Activated CD4-positive, alpha-beta T cell treated with anti-CD3 and anti-CD28 coated beads for 1 hour (primary cell): ENCODE results near the gene GRK1.

ENCODE experiments used
- DNase-seq: peaks from one replicate; pipeline ENCODE4 v3.0.0-alpha.2; 2020

GRK1 gene

GRCh38 chr13:113763254-113763653, 96.2 kb downstream of the GRK1 start:
- DNase-seq = no peak

- no peak for DNase-seq
These were observed 97.2 kb downstream of the GRK1 start for GRCh38 chr13:113763961-113764792.

DNA sequence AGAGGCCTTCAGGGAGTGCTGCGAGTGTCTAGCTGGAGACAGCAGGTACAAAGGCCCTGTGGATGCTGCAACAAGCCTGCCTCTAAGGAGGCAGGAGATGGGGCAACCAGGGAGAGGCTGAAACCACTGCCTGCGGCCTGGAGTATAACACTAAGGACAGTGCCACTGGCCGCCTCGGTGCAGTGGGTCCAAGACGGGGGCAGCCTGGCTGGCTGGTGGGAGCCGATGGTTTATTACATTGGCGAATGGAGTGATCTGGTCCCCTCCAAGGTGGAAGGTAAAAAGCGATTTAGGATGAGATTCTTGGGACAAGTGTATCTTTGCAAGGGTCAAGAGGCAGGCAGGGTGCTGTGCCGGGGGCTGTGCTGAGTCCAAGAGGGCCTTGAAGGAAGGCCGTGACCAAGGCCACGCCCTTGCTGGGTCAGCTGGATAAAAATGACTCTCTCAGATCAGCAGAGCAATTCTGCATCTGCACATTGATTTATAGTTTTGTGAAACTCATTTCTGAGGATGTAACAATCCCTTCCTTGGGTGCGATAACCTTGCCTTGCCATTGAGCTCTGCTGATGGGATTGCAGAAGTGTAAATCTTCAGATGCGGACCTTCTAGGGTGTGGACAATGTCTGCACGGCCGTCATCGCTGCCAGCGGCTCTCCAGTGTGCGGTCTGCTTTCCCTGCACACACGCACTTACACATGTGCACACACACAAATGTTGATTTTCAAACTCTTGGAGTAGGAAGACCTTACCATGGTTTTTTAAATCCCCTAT, 98.0 kb downstream of the GRK1 start:
- DNase-seq = no peak

DNA sequence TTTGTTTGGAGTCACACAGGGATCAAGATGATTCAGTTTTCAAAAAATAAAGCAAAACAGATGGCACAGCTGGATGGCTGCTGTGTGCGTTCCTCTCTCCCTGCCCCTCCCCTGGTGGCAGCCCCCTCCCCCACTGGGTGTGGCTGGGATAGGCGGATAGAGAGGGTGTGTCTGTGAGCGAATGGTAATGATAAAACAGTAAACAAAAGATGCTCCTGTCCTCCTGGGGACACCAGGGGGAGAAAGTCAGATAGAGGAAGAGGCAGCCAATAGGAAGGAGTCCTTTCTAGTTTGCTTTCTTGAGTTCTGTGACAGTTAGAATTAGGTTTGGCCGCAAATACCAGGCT, 98.5 kb downstream of the GRK1 start:
- no peak for DNase-seq

- DNase-seq = no peak
These were observed 99.2 kb downstream of the GRK1 start for GRCh38 chr13:113766035-113766800.

DNA sequence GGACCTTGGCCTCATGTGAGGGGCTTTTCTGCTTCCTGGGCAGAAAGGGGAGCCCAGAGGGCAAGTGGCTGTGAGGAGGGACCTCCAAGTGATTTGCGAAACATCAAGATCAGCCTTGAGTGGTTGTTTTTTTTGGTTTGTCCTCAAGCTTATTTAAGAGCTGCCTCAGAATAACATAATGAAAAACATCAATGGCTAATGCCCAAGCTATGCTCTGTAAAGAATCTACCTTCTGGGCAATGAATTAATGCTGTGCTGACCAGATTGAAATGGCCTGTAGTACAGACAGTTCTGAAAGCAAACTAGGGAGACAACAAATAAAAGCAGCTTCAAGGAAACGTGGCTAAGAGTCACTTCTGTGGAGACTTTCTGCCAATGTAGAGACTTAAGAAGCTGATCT, 100.3 kb downstream of the GRK1 start:
- no peak for DNase-seq

GRCh38 chr13:113768018-113768905, 101.2 kb downstream of the GRK1 start:
- no peak for DNase-seq

DNA sequence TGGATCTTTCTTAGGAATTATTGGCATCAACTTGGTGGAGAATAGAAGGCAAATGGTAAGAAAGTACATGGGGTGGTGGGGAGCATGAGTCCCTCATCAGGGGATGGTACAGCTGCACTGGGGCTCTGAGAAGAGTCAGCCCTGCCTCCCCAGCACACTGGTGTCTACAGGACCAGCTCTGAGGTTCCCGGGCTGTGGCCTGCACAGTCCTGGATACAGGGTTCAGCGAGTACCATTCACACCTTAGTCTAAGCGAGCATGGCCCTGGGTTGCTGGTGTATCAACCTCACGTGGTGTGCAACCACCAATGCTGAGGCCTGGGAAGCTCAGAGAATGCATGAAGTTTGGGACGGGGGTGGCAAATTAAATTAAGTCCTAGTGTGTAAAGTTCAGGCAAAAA, 102.1 kb downstream of the GRK1 start:
- DNase-seq = no peak

- DNase-seq = no peak
These were observed 102.9 kb downstream of the GRK1 start for GRCh38 chr13:113769881-113770280.

DNA sequence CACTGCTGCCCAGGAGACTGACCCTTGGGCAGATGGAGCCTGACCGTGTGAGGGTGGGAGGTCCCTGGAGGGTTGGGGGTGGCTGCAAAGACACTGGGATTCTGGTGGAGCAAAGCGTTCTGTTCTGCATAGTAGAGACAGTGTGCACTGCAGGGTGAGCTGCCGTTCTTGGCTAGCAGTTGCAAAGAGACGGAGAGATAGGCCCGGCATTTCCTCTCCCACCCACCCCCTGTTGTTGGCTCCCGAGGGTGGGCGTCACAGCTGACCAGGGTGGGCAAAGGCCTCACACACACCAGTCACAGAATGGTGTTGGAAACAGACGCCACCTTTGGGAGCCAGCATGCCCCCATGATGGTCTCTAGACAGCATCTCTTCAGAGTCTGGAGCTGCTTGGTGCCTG, 103.4 kb downstream of the GRK1 start:
- no peak for DNase-seq

GRCh38 chr13:113770937-113771336, 103.9 kb downstream of the GRK1 start:
- DNase-seq = no peak

DNA sequence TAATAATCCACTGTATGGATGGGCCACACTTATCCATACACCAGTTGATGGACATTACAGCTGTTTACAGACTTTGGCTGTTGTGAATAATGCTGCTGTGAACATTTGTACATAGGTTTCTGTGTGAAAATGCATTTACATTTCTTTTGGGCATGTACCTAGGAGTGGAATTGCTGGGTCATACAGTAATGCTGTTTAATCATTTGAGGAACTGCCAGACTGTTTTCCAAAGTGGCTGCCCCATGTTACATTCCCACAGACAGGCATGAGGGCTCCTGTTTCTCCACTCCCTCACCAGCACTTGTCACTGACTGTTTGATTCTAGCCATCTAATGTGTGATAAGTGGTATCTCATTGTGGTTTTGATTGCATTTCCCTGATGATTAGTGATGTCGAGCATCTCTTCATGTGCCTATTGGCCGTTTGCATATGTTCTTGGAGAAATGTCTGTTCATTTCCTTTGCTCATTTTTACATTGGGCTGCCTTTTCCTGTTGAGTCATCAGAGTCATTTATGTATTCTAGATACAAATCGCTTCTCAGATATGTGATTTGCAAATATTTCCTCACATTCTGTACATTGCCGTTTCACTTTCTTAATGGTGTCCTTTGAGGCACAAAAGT, 104.8 kb downstream of the GRK1 start:
- no peak for DNase-seq

GRCh38 chr13:113774177-113775107, 107.4 kb downstream of the GRK1 start:
- DNase-seq = no peak

DNA sequence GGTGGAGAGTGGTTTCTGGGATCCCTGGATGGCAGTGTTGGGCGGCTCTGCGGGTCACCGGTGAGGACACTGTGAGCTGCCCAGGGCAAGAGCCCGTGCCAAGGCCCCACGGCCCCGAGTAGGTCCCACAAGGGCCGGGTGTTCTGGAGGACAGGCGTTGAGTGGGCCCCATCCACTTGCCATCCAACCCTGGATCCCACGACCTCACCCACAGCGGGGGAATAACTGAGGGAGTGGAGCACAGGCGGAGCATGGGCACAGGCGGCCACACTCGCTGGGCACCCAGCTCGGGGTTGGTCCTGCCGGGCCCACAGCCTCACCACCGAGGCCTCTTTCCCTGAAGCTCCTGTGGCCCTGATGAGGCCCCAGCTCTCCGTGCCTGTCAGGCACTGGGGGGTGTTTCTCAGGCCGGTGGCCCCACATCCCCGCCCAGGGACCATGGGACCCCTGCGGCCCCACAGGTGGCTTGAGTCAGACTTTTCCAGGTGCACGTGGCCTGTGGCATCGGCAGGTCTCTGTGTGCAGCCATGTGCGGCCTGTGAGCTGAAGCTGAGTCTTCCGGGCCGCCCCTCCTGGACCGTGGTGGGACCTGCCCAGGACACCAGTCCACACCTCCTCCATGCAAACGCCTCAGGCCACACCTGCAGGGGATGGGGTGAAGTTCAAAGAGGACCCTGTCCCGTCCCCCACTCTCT, 108.6 kb downstream of the GRK1 start:
- DNase-seq = no peak

GRCh38 chr13:113776231-113777125, 109.5 kb downstream of the GRK1 start:
- no peak for DNase-seq

GRCh38 chr13:113777311-113778260, 110.6 kb downstream of the GRK1 start:
- no peak for DNase-seq

DNA sequence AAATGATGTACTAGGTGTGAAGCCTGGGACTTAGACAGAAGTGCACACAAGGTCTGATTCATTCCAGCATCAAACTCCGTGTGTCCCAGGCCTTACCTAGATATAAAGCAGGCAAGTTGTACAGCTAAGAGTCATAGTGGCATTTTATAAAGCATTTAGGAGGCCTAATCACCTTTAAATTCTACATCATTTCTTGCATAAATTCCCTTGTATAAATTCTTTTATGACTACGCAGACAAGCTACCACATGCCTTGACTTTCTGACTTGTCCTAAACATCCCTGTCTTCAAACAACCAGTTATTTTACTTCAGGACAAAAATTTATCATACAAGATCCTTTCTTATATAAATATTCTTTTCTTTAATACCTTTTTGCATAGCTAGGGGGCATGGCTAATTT, 114.6 kb downstream of the GRK1 start:
- no peak for DNase-seq

- no peak for DNase-seq
These were observed 115.5 kb downstream of the GRK1 start for GRCh38 chr13:113782472-113782871.
